Ishikawa (cell line): ENCODE measurements around the gene AGTRAP.

Experiments
- CEBPB ChIP-seq: IDR thresholded peaks from 2 replicates; pipeline ENCODE4 v1.6.1; 2012
- CREB1 ChIP-seq: IDR thresholded peaks from 2 replicates; pipeline ENCODE4 v1.6.1; 2012; ENCODE audit warnings: low read depth
- EGR1 ChIP-seq: IDR thresholded peaks from 2 replicates; pipeline ENCODE4 v1.6.1; 2012
- EP300 ChIP-seq: IDR thresholded peaks from 2 replicates; pipeline ENCODE4 v1.6.1; 2012; ENCODE audit warnings: borderline replicate concordance
- FOXM1 ChIP-seq: IDR thresholded peaks from 2 replicates; pipeline ENCODE4 v1.6.1; 2012; ENCODE audit warnings: low read depth, borderline replicate concordance
- MAX ChIP-seq: IDR thresholded peaks from 2 replicates; pipeline ENCODE4 v1.6.1; 2012
- NFIC ChIP-seq: IDR thresholded peaks from 2 replicates; pipeline ENCODE4 v1.6.1; 2012
- RAD21 ChIP-seq: IDR thresholded peaks from 2 replicates; pipeline ENCODE4 v1.6.1; 2012; ENCODE audit warnings: low read depth
- REST ChIP-seq: IDR thresholded peaks from 2 replicates; pipeline ENCODE4 v1.6.1; 2012; ENCODE audit warnings: low read depth, mild to moderate bottlenecking
- TAF1 ChIP-seq: IDR thresholded peaks from 2 replicates; pipeline ENCODE4 v1.6.1; 2012; ENCODE audit warnings: low read depth, mild to moderate bottlenecking
- TCF12 ChIP-seq: IDR thresholded peaks from 2 replicates; pipeline ENCODE4 v1.6.1; 2012; ENCODE audit warnings: low read depth
- TEAD4 ChIP-seq: IDR thresholded peaks from 2 replicates; pipeline ENCODE4 v1.6.1; 2012
- USF1 ChIP-seq: IDR thresholded peaks from 2 replicates; pipeline ENCODE4 v1.6.1; 2012
- YY1 ChIP-seq: IDR thresholded peaks from 2 replicates; pipeline ENCODE4 v1.6.1; 2012; ENCODE audit warnings: low read depth
- ZBTB7A ChIP-seq: IDR thresholded peaks from 2 replicates; pipeline ENCODE4 v1.6.1; 2012; ENCODE audit warnings: low read depth

AGTRAP gene

GRCh38 chr1:11784256-11784992, 48.5 kb downstream of the AGTRAP start:
- TF ChIP-seq TEAD4 (no peak), CREB1 (no peak), CEBPB (no peak), MAX (no peak), TCF12 (no peak), USF1 (no peak), EP300 (no peak), YY1 (no peak), ZBTB7A (no peak), FOXM1 (no peak), RAD21 (no peak), EGR1 (no peak), REST (no peak), TAF1 (no peak), NFIC (no peak)

- TF ChIP-seq YY1 (no peak), RAD21 (peak; percentile 61), CEBPB (no peak), ZBTB7A (peak; percentile 62; the same call in 1 of the 2 replicates), TAF1 (no peak; the same call in 1 of the 2 replicates), EGR1 (no peak), TEAD4 (no peak), REST (no peak), FOXM1 (no peak), TCF12 (no peak), EP300 (peak; percentile 23; the same call in 1 of the 2 replicates), USF1 (no peak), NFIC (no peak), MAX (0 out of 2 replicates have a peak, but pooled peaks have one; percentile 27), CREB1 (no peak)
Observed at GRCh38 chr1:11784993-11785769, 49.2 kb downstream of the AGTRAP start.

- TF ChIP-seq RAD21: no peak
- no peak for TF ChIP-seq EP300
- TF ChIP-seq TAF1: no peak
Observed at GRCh38 chr1:11786168-11786567, 50.2 kb downstream of the AGTRAP start.

GRCh38 chr1:11787251-11787803, 51.4 kb downstream of the AGTRAP start:
- TF ChIP-seq EP300: peak; percentile 11; the same call in 1 of the 2 replicates
- TF ChIP-seq RAD21: no peak
- peak; percentile 88 for TF ChIP-seq TEAD4
- no peak; the same call in 1 of the 2 replicates for TF ChIP-seq ZBTB7A
- no peak for TF ChIP-seq CREB1
- peak; percentile 33 for TF ChIP-seq NFIC
- TF ChIP-seq TAF1: peak; percentile 35; the same call in 1 of the 2 replicates

- no peak for TF ChIP-seq USF1
- no peak for TF ChIP-seq NFIC
- no peak for TF ChIP-seq YY1
- no peak; the same call in 1 of the 2 replicates for TF ChIP-seq ZBTB7A
- TF ChIP-seq EGR1: no peak
- 0 out of 2 replicates have a peak, but pooled peaks have one; percentile 14 for TF ChIP-seq TAF1
- TF ChIP-seq EP300: no peak
Observed at GRCh38 chr1:11787804-11788436, 52.0 kb downstream of the AGTRAP start.
